ENCODE results near the gene IQCH. TPM values are rescaled to one million over a fixed set of nuclear protein-coding genes. Genes with fewer than 3 reads are reported as not detected.

IQCH gene
- total RNA-seq, 2 donors from 2014 or later = 0.52 to 0.83 TPM

GRCh38 chr15:67405208-67406191, 150.9 kb downstream of the IQCH start:
- no peak for TF ChIP-seq CTCF (IDR thresholded peaks at IDR 0.05)
- no peaks in the 10 kb centered on the region for H3K27me3 ChIP-seq

GRCh38 chr15:67406257-67406861, 151.8 kb downstream of the IQCH start:
- no peak for TF ChIP-seq CTCF (IDR thresholded peaks at IDR 0.05)
- Histone ChIP-seq H3K36me3 (no peaks in the 10 kb centered on the region), H3K4me1 (no peaks in the 10 kb centered on the region), H3K4me3 (no peak overlapping the region), H3K27ac (no peak overlapping the region), H3K27me3 (no peaks in the 10 kb centered on the region), H3K9me3 (no peaks in the 10 kb centered on the region)
- DNase-seq (ENCODE audit: low spot score) = no peak

More at GRCh38 chr15:67405208-67406191, 150.9 kb downstream of the IQCH start:
- Histone ChIP-seq H3K36me3 (no peaks in the 10 kb centered on the region), H3K9me3 (no peaks in the 10 kb centered on the region), H3K27ac (no peak overlapping the region), H3K4me1 (no peaks in the 10 kb centered on the region), H3K4me3 (no peak overlapping the region)
- DNase-seq (ENCODE audit: low spot score) = no peak

GRCh38 chr15:67407786-67408185, 153.2 kb downstream of the IQCH start:
- H3K27me3 ChIP-seq = no peaks in the 10 kb centered on the region
- no peak for TF ChIP-seq CTCF (IDR thresholded peaks at IDR 0.05)
- H3K9me3 ChIP-seq = no peaks in the 10 kb centered on the region
- no peaks in the 10 kb centered on the region for H3K36me3 ChIP-seq
- no peaks in the 10 kb centered on the region for H3K4me1 ChIP-seq
- no peak overlapping the region for H3K4me3 ChIP-seq
- DNase-seq (ENCODE audit: low spot score) = no peak
- no peak overlapping the region for H3K27ac ChIP-seq

GRCh38 chr15:67409175-67409574, 154.6 kb downstream of the IQCH start:
- no peaks in the 10 kb centered on the region for H3K9me3 ChIP-seq
- no peaks in the 10 kb centered on the region for H3K4me1 ChIP-seq
- no peaks in the 10 kb centered on the region for H3K27me3 ChIP-seq
- no peak for TF ChIP-seq CTCF (IDR thresholded peaks at IDR 0.05)
- no peak overlapping the region for H3K27ac ChIP-seq
- H3K36me3 ChIP-seq = no peaks in the 10 kb centered on the region
- DNase-seq (ENCODE audit: low spot score) = no peak
- no peak overlapping the region for H3K4me3 ChIP-seq

- Histone ChIP-seq H3K4me3 (no peak overlapping the region), H3K27ac (no peak overlapping the region), H3K4me1 (no peaks in the 10 kb centered on the region), H3K27me3 (no peaks in the 10 kb centered on the region), H3K9me3 (no peaks in the 10 kb centered on the region), H3K36me3 (no peaks in the 10 kb centered on the region)
- TF ChIP-seq CTCF (IDR thresholded peaks at IDR 0.05) = no peak
- no peak for DNase-seq (ENCODE audit: low spot score)
Measured at GRCh38 chr15:67411486-67411885, 156.9 kb downstream of the IQCH start.

Measured in right atrium auricular region (tissue), 2 donors.